HG03159 (cell line): ENCODE data around the gene MAP1LC3A.

Experiments
- ATAC-seq: cut with Tn5 transposase; IDR thresholded peaks from one replicate; pipeline ENCODE4 v1.9.1; 2021; ENCODE audit warnings: mild to moderate bottlenecking, moderate library complexity; ENCODE audit not compliant: unreplicated experiment

MAP1LC3A gene

DNA sequence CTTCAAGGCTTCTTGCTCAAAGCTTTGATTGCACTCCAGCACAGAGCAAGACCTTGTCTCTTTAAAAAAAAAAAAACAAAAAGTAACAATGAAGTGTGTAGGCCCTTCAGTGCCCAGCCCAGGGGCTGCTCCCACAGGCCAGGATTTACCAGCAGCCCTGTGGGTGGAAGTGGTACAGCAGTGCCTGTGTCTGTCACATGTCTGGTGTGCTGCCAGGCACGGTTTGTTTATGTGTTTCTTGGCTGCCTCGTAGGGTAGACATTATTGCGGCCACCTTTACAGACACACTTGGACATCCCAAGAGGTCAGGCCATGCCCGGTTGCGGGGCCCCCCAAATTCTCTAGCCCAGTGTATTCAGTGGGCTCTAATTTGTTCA, 29.6 kb upstream of the MAP1LC3A start:
- no peak for ATAC-seq

DNA sequence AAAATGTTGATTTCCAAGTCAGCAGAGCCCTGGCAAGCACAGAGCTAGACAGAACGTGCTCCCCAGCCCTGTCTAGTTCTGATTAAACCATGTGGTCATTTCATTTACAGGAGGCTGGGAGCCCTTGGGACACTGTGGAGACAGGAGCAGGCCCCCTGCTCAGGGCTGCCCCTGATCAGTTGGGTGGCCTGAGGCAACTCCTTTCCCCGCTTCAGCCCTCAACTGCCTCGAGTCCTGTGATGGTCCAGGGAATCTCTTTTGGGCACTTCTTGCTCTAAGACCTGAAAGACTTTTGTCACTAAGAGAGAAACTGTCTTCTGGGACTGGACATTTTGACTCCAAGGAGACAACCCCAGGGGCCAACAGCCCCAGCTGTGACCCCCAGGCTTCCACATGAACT, 28.8 kb upstream of the MAP1LC3A start:
- ATAC-seq: no peak

- no peak for ATAC-seq
Measured at GRCh38 chr20:34530342-34530741, 28.2 kb upstream of the MAP1LC3A start.

DNA sequence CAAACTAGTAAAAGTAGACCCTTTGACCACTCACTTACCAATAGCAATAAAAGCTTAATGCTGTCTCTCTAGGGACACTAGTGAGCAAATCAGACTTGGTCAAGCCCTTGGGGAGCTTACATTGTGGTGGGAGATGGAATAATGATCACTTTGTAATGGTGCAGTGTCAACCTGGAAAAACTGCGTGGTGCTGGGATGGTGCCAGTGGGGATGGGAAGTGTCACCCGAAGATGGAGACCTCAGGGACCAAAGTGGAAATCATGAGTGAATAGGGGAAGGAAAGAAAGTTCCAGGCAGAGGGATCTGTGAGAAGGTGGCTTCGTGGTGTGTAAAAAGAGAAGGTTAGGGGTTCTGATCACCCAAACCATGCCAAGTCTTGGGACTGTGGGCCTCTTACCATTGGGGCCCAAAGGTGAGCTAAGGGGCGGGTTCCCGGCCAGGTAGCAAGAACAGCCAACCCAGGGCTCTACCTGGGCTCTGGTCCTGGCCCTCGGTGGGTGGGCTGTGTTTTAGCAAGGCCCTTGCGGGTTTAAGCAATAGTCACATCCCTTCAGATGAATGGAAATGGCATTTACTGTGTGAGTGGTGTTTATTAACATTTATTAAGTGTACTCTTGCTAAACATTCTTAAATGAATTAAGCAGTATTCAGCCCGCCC, 26.8 kb upstream of the MAP1LC3A start:
- ATAC-seq: no peak

- ATAC-seq: no peak
Measured at GRCh38 chr20:34532320-34532719, 26.2 kb upstream of the MAP1LC3A start.

DNA sequence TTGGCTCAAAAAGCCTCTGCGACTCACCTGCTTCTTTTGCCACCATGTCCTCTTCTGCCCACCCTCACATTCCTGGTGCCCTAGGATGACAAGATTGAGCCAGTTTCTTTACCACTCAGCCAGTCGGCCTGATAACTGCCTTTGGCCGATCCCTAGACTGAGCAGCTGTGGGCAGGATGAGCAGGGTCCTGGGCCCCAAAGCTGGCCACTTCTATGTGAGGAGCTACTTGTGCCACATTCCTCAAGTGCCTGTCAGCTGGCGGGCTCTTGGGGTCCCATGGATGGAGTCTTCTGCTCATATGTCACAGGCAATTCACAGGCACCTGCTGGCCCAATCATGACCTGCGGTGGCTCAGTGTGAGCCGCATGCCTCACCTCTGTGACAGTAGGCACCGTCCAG, 25.8 kb upstream of the MAP1LC3A start:
- ATAC-seq: no peak

GRCh38 chr20:34534391-34535165, 23.9 kb upstream of the MAP1LC3A start:
- ATAC-seq: no peak

GRCh38 chr20:34535301-34535840, 23.1 kb upstream of the MAP1LC3A start:
- ATAC-seq: no peak

DNA sequence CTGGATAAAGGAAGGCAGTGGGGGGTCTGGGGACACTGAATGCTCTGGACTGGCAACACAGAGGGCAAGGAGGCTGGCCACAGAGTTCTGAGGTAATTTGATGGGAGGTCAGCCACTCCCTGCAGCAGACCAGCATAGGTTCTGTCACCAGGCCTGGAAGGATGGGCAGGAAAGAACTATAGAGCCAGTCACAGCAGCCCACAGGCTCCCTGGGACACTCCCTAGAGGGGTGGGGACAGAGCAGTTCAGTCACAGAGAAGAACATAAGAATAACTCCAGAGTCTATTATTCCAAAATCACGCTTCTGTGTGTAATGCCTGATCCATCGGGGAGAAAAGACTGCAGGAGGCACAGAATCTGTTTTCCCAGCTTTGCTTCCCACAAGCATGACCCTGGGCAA, 22.7 kb upstream of the MAP1LC3A start:
- no peak for ATAC-seq

DNA sequence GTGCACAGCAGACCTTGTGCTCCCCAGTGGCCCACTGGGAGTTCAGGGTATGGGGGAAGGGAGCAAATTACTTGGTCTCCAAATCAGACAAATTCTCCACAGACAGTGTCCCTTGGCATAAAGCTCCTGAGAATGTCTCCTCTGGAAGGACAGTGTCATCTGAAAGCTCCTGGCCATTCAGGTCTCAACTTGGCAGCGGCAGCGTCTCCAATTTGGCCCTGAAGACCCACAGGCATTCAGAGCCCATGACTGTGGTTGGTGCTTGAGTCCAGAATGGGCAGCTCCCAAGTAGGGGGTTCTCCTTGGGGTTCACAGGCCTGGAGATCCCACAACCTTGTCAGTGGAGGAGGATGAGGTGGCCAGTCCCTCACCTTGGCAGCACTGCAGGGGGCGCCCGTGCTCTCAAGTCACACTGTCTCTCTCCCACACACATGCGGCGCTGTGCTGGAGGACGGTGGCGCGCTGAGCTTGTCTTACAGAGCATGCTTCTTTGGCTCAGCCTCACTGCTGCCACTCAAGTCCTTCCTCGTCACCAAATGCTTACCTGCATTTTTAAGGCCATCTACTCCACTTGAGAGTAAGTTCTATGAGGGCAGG, 21.6 kb upstream of the MAP1LC3A start:
- ATAC-seq: no peak

- no peak for ATAC-seq
Measured at GRCh38 chr20:34537651-34538050, 20.9 kb upstream of the MAP1LC3A start.

DNA sequence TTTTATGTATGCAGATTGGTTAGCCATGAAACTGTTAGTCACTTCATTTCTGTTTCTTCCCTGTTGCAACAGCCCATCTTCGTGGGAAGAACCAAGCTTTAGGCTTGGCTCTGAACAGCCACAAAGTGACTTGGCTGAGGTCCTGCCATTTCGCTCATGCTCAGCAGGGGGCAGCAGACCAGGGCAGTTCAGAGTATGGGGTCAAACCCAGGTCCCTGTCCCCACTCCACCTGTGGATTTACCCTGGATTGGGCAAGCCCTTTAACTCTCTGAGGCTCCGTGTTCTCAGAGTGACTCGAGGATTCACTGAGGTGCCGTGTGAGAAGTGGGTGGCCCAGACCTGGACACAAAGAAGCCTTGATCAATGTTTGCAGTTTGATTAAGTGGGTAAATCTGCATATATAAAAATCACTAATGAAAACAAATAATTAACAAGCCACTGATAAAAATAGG, 19.8 kb upstream of the MAP1LC3A start:
- no peak for ATAC-seq

- ATAC-seq: no peak
Measured at GRCh38 chr20:34539756-34540155, 18.8 kb upstream of the MAP1LC3A start.

- ATAC-seq: no peak
Measured at GRCh38 chr20:34540596-34541263, 17.8 kb upstream of the MAP1LC3A start.

GRCh38 chr20:34541264-34541901, 17.1 kb upstream of the MAP1LC3A start:
- no peak for ATAC-seq

DNA sequence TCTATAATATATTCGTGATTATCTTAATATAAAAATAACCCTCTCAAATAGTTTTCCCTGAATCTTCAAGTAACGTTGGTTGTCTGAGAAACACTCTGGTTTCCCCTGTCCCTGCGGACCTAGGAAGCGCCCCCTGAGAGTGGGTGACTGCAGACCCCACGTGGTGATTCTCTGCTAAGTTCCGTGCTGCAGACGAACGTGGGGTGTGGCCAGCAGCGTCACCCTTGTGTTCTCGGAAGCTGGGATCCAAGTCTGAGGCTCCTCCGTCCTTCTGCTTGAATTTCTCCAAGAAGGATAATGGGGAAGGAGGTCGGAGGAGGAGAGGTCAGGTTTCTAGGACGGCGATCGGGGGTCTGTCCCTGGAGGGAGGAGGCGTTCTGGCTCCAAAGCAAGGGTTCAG, 16.6 kb upstream of the MAP1LC3A start:
- ATAC-seq: no peak

GRCh38 chr20:34542439-34542838, 16.1 kb upstream of the MAP1LC3A start:
- no peak for ATAC-seq

- no peak for ATAC-seq
Measured at GRCh38 chr20:34543463-34544056, 15.0 kb upstream of the MAP1LC3A start.

GRCh38 chr20:34544109-34544796, 14.3 kb upstream of the MAP1LC3A start:
- no peak for ATAC-seq

DNA sequence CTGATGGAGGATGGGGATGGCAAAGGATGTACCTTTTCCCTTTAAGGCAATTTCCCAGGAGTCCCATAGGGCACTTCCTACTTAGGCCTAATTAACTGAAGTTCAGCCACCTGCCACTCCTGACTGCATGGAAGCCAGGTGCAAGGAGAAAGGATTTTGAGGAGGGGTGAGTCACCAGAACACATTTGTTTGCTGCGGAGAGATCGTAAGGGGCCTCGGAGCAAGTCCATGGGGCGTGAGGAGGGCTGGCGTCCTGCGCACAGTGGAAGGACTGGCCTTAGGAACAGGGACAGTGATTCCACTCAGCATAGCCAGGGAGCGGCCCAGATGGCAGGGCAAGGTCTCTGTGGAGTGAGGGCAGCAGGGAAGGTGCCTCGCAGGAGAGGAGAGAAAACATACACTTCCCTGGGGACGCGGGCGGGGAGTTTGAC, 11.8 kb upstream of the MAP1LC3A start:
- ATAC-seq: no peak
